ENCODE results near the gene FAM107B.

DNA sequence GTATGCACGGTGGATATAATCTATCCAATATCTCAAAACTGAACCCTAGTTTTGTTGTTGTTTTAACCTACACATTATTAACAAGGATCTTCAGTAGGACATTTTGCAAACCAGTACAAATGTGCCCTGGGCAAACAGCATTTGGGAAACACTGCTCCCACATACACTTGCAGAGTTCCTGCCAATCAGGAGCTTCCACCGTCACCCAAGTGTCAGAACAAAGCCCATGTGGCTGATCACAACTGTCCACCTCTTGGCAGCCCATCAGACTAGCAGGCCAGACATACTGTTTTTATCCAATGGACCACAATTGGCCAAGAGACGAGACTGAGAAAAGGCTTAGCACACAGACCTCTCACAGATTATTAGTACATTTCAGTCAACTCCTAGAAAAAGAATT lies 200.4 kb downstream of the FAM107B start:
- TF ChIP-seq ZNF414 (CRISPR knock-in tag; IDR thresholded peaks at IDR 0.05) (no peak), PCBP1 (IDR thresholded peaks at IDR 0.05; ENCODE audit: borderline replicate concordance, low read depth, low read length) (no peak), HNRNPL (IDR thresholded peaks at IDR 0.05; ENCODE audit: low read depth, low read length) (no peak), ZNF614 (CRISPR knock-in tag; IDR thresholded peaks at IDR 0.05; ENCODE audit: borderline replicate concordance) (no peak)
